Muscle layer of colon (tissue), 2 donors: ENCODE results near the gene STX2.
A peak's percentile ranks its signal among the peaks of the same experiment; 100 is the strongest.
"Not testable (repeated sequence)": the region's sequence is repeated elsewhere in the genome, so short reads cannot be mapped to it uniquely, and the experiment has no call there.

ENCODE experiments used
- H3K27ac ChIP-seq: one replicate; pipeline ENCODE4 v1.7.0; 2013; ENCODE audit warnings: low read depth, mild to moderate bottlenecking, low read length, moderate library complexity
- H3K27me3 ChIP-seq, 2 donors: one replicate each; pipeline ENCODE4 v1.7.0; 2013; ENCODE audit warnings: low read length in 2 of 2, mild to moderate bottlenecking in 2 of 2; ENCODE audit not compliant: insufficient read depth in 2 of 2, control insufficient read depth in 1 of 2
- H3K36me3 ChIP-seq: one replicate; pipeline ENCODE4 v1.7.0; 2013; ENCODE audit warnings: mild to moderate bottlenecking, low read length; ENCODE audit not compliant: insufficient read depth
- H3K4me1 ChIP-seq: one replicate; pipeline ENCODE4 v1.7.0; 2013; ENCODE audit warnings: mild to moderate bottlenecking, low read length; ENCODE audit not compliant: insufficient read depth
- H3K4me3 ChIP-seq, 2 donors: one replicate each; pipeline ENCODE4 v1.7.0; 2013; ENCODE audit warnings: low read length in 2 of 2, low read depth in 1 of 2, mild to moderate bottlenecking in 1 of 2, moderate library complexity in 1 of 2
- H3K9ac ChIP-seq: one replicate; pipeline ENCODE4 v1.7.0; 2013; ENCODE audit warnings: low read length
- H3K9me3 ChIP-seq: one replicate; pipeline ENCODE4 v1.7.0; 2013; ENCODE audit warnings: mild to moderate bottlenecking, low read length
- donor health status: abdominal sarcoma.
- donor health status: Adenocarcinoma of cecum.

Gene STX2

DNA sequence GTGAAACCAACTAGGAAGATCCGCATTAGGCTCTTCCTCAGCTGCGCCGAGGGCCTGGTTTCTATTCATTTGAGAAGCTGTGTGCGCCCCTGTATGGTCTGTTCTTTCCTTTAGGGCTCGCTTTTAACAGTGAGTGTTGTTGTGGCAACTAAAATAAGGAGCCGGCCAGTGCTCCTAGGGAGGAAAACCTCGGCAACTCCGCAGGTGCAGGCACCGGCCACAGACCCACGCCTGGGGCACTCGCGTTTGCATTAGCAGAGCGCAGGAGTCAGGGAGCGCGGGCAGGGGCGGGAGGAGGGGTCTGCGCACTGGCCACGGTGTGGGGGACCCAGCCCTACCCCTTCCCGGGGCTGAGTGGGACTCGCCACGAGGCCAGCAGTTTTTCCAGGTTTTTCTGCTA, 50.5 kb downstream of the STX2 start:
- peaks cover 6% of the 10 kb centered on the region for H3K36me3 ChIP-seq
- H3K9ac ChIP-seq: no peak overlapping the region
- no peaks in the 10 kb centered on the region for H3K27me3 ChIP-seq
- H3K4me1 ChIP-seq: no peaks in the 10 kb centered on the region
- peaks cover 6% of the 10 kb centered on the region for H3K9me3 ChIP-seq
- H3K4me3 ChIP-seq: no peak overlapping the region
- H3K27ac ChIP-seq: no peak overlapping the region

DNA sequence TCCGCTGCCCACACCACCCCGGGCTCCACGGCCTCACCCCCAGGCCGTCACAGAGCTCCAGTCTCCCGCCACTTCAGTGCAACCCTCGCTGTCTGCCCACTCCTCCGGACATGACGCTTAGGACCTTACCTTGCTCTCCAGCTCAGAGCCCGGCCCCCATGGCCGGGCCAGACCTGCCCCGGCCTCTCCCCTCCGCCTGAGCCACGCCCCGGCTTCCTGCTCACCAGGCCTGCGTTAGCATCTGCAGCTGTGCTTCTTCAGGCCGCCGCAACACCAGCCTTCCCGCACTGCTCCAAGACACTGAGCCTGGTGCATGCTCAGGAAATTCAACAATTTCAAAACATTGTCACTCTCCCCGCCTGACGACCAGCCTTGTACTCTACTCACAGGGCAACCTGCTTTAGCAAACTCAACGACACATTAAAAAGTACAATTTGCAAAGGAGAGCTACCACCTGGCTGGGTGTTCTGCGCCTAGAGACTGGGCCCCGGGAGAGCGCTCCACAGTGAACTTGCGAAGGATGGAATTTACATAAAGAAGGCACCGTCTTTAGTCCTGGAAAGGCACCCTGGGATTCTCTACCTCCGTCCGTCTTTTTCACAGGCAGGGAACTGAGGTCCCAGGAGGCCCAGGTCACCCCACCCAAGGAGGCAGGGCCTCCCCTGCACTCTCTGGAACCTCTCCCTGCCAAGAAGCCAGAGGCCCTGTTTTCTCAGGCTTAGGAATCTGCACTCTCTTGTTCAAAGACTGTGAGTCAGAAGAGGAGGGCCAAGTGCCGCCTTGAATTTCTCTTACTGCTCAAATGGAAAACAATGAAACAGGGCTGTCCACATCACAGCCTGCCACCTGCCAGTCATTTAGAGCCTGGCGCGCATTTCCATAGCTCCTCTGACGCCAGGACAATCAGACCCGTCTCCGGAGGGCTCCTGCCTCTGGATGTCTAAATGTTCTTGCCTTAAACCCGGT, 51.3 kb downstream of the STX2 start:
- Histone ChIP-seq H3K4me1 (no peaks in the 10 kb centered on the region), H3K9me3 (peaks cover 6% of the 10 kb centered on the region), H3K9ac (no peak overlapping the region), H3K27ac (no peak overlapping the region), H3K4me3 (no peak overlapping the region), H3K27me3 (no peaks in the 10 kb centered on the region), H3K36me3 (peaks cover 6% of the 10 kb centered on the region)

DNA sequence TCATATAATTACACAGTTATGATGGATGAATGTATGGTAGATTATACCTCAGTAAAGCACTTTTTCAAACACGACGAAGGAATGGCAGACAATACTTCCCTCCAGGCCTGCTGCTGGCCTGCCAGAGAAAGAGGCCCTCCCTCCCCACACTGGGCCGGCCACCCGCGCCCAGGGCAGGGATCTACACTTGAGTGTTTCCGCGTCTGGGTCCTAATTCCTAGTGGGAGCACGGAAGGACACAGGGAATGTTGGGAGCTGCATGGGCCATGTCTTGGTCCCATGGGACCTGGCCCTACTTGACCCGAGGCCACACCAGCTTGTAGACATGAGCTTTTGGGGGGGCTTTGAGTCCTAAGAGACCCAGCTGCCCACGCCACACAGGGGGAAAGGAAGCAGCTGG, 52.0 kb downstream of the STX2 start:
- Histone ChIP-seq H3K36me3 (peaks cover 6% of the 10 kb centered on the region), H3K9me3 (peaks cover 6% of the 10 kb centered on the region), H3K4me1 (no peaks in the 10 kb centered on the region), H3K4me3 (no peak overlapping the region), H3K27ac (no peak overlapping the region), H3K27me3 (no peaks in the 10 kb centered on the region), H3K9ac (no peak overlapping the region)

DNA sequence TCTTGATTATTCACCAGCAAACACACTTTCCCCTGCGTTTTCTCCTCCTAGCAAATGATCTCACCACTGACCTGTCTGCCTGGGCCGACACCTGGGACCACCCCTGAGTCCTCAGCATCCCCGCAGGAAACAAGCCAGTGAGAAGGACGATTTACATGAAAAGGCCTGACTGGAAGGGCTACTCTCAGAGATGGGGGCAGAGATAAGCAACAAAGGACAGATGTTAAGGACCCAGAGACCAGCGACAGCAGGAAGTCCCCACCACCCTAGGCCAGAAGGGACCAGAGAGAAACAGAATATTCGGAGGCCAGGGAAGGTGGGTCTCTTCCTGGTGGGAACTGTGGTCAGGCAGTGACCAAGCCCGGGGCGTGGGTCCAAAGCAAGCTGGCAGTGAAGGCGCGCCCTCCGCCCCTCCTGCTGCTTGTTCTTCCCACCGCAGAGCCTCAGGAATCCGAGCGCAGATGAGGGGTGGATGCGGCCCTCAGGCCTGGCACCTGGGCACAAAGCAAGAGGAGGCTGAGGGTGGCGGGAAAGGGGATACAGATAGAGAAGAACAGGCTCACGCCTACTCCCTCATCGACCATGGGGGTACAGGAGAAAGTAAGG, 55.8 kb downstream of the STX2 start:
- H3K36me3 ChIP-seq: peaks cover 6% of the 10 kb centered on the region
- peaks cover 6% of the 10 kb centered on the region for H3K9me3 ChIP-seq
- H3K4me3 ChIP-seq: no peak overlapping the region
- H3K27me3 ChIP-seq: no peaks in the 10 kb centered on the region
- no peak overlapping the region for H3K9ac ChIP-seq
- no peak overlapping the region for H3K27ac ChIP-seq
- H3K4me1 ChIP-seq: no peaks in the 10 kb centered on the region

DNA sequence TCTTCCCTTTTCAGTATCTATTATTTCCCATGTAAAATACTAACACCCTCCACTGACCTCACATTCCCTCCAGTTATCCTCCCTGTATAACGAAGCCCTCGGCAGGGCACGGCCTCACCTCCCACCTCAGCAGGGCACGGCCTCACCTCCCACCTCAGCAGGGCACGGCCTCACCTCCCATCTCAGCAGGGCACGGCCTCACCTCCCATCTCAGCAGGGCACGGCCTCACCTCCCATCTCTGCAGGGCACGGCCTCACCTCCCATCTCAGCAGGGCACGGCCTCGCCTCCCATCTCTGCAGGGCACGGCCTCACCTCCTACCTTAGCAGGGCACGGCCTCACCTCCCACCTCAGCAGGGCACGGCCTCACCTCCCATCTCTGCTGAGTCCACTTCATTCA, 56.8 kb downstream of the STX2 start:
- H3K36me3 ChIP-seq, H3K4me1 ChIP-seq, H3K9ac ChIP-seq, H3K4me3 ChIP-seq, H3K27me3 ChIP-seq, H3K27ac ChIP-seq, H3K9me3 ChIP-seq: not testable (repeated sequence)

DNA sequence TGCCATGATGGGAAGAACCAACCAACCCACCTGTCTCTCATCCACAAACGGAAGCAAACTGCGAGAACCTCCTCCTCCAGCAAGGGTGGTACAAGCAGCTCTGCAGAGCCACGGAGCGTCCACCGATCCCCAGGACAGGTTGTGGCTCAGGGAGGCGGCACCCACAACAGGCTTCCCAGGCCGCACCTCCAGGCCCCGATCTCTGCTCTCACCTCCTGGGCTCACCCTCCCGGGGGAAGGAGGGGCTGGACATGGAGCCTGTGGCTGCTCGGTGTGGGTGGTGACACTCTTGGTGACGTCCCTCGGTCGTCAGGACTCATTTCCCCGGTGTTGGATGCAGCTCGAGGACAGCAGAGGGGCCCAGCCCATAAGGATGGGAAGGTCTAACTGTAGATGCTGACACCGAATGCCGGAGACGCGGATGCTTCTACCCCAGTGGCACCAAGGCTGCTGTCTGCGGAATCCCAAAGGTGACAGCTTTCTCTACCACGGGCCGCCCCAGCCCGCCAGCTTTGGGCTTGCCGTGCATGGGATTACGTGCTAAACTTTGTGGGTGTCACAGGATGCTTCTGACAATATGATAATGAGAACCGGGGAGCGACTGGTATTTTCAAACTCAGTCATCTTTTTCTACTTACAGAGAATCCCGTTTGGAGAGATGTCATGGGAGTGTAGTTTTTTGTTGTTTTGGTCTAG, 58.0 kb downstream of the STX2 start:
- H3K9ac ChIP-seq: no peak overlapping the region
- peaks cover 6% of the 10 kb centered on the region for H3K36me3 ChIP-seq
- H3K27ac ChIP-seq: no peak overlapping the region

DNA sequence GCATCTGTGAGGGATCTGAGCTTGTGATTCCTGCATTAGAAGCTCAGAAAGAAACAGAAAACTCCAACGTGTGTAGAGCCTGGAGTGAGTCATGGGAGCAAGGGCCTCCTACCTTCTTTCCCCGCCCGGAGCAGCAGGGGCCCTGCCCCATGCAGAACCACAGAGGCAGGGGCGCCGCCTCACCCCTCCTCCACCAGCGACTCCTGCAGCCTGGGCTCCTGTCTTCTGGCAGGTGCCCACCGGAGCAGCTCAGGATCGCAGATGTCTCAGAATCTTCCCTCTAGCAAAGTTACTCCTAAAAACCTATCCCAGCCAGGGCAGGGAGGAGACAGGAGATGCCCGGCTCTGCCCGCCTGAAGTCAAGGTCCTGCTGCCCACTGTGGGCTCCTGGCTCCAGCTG, 58.7 kb downstream of the STX2 start:
- no peak overlapping the region for H3K27ac ChIP-seq
- H3K9ac ChIP-seq: no peak overlapping the region
- H3K9me3 ChIP-seq: peaks cover 6% of the 10 kb centered on the region
- H3K36me3 ChIP-seq: peaks cover 6% of the 10 kb centered on the region
- peaks cover 16% of the 10 kb centered on the region for H3K4me1 ChIP-seq
- H3K27me3 ChIP-seq: no peaks in the 10 kb centered on the region
- no peak overlapping the region for H3K4me3 ChIP-seq

More for the DNA sequence above, 58.0 kb downstream of the STX2 start:
- Histone ChIP-seq H3K4me3 (no peak overlapping the region), H3K4me1 (peaks cover 9% of the 10 kb centered on the region), H3K9me3 (peaks cover 6% of the 10 kb centered on the region), H3K27me3 (no peaks in the 10 kb centered on the region)

DNA sequence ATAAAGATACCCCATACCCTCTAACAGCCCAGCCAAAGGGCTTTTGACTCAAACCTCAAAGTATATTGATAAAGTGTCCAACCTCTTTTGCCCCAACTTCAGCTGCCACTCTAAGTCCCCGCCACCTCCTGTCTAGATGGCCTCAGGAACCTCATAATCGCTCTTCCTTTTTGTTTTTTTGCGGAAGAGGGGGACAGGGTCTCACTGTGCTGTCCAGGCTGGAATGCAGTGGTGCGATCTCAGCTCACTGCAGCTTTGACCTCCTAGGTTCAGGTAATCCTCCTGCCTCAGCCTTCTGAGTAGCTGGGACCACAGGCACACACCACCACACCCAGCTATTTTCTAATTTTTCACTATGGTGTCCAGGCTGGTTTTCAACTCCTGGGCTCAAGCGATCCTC, 60.3 kb downstream of the STX2 start:
- H3K27ac ChIP-seq: no peak overlapping the region
- peaks cover 16% of the 10 kb centered on the region for H3K4me1 ChIP-seq
- no peak overlapping the region for H3K9ac ChIP-seq
- H3K4me3 ChIP-seq: no peak overlapping the region
- no peaks in the 10 kb centered on the region for H3K9me3 ChIP-seq
- H3K36me3 ChIP-seq: no peaks in the 10 kb centered on the region
- H3K27me3 ChIP-seq: no peaks in the 10 kb centered on the region

DNA sequence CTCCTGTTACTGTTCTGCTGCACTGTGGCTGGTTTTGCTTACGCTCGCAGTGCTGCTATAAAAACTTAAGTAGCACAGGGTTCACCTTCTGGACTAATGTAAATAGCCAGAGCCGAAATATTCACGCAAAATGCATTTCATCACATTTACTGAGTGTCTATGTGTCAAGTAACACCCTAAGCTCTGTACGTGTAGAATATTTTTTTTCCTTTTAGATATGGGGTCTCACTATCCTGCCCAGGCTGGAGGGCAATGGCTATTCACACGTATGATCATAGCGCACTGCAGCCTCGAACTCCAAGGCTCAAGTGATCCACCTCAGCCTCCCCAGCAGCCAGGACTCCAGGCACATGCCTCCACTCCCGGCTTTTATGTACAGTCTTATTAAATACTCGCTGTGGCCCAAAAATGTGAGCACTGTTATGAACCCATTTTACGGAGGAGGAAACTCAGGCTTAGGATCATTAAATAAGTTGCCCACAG, 62.2 kb downstream of the STX2 start:
- no peaks in the 10 kb centered on the region for H3K27me3 ChIP-seq
- H3K9ac ChIP-seq: no peak overlapping the region
- H3K36me3 ChIP-seq: no peaks in the 10 kb centered on the region
- H3K27ac ChIP-seq: no peak overlapping the region
- peak overlapping the region in 1 of 2 donors; percentile 61 for H3K4me3 ChIP-seq
- H3K4me1 ChIP-seq: peaks cover 16% of the 10 kb centered on the region
- no peaks in the 10 kb centered on the region for H3K9me3 ChIP-seq

DNA sequence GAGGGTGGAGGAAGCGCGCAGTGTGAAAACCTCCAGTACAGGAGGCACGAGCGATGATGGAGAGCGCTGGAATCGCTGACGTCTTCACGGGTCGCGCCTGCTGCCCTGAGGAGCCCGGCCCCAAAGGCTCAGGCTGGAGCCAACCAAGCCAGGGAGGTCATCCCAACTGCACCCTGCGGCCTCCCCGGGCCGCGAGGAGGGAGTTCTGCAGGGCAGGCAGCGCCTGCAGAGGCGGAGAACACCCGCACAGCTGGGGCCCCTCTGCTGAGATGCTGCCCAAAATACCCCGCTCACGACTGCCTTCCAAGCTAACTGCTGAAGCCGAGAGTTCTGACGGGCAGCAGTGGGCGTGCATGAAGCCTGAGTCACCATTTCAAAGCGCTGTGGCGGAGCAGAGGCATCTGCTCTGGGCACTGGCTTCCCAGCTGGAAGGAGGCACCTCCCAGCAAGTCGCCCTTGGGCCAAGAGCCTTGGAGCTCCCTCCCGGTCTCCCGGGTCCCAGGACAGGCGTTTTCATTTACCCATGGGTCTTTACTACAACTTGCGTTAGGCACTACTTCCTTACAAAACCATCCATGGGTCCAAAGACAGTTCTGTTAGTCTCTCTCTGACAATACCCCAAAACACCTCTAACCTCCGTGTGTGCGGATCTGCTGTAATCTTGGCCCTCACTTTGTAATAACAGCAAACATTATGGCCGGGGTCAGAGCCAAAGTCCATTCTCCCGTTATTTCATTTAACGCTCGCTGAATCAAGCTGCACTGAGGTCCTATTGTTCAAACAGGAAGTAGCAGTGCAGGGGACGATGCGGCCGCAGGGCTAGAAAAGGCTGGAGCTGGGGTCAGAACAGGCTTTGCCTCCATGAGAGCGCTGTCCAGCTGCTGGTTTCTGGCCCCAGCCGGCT, 62.8 kb downstream of the STX2 start:
- Histone ChIP-seq H3K4me1 (peaks cover 16% of the 10 kb centered on the region), H3K27me3 (no peaks in the 10 kb centered on the region), H3K9ac (no peak overlapping the region), H3K4me3 (peak overlapping the region; percentile 38 to 61), H3K36me3 (no peaks in the 10 kb centered on the region), H3K27ac (no peak overlapping the region), H3K9me3 (no peaks in the 10 kb centered on the region)
